Measurements from ENCODE around the gene MYL7.

MYL7 gene

DNA sequence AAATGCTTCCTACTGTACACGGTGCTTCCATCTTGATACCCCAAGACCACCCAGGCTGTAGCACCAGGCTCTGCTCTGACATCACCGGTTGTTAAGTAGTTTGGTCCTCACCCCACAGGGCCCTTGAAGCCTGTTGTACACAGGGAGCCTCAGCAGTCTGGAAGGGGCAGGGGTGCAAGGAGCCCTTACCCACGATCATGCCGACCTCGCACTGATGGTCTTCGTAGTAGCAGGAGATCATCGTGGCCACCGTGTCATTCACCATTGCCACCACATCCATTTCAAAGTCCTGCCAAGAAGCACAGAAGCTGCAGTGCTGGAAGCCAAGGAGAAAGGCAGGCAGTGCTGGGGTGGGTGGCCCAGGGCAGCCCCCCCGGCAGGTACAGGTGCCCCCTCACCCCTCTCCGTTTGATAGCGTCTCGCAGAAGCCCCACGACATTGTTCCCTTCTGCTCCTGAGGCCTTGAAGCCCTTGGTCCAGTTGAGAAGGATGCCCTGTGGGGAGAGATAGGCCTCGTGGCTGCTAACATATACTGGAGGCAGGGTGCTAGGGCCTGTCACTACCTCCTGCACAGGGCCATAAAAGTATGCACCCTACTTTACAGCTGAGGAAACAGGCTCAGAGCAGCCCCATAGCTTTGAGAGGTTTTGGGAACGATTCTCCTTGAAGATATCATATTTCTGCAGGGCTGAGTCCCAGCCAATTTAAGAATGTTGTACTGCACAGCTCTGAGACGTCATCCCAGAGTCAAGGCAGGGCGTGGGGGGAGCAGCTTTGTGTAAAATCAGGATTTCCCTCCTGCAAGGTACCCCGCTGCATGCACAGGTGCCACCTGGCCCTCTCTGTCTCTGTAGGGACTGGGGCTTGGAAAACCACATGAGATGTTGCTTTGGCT is 8.7 kb upstream of the MYL7 start:
- DNase-seq: no peak

DNA sequence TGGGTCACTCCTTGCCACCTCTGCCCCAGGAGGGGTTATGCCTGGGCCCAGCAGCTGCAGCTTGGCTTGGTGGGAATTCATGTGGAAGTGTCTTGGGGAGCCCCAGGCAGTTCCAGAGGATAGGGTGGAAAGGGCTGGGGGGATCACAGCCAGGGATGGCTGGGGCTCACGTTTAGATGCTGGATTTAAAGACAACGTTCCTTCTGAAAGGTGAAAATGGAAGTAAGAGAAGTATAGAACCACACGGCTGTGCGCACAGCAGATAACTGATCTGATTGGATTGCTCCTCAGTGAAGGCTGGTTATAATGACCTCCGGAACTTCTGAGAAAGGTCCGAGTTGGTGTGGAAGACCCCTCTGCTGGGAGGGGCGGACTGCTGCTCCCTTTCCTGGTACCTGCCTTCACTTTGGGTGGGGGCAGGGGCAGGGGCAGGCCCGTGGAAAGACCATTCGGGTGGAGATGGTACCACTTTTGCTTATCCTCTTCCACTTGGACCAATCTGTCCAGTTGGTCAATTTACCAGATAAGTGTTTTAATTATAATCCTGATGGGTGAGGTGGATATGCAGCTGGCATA is 7.9 kb upstream of the MYL7 start:
- no peak for DNase-seq

DNA sequence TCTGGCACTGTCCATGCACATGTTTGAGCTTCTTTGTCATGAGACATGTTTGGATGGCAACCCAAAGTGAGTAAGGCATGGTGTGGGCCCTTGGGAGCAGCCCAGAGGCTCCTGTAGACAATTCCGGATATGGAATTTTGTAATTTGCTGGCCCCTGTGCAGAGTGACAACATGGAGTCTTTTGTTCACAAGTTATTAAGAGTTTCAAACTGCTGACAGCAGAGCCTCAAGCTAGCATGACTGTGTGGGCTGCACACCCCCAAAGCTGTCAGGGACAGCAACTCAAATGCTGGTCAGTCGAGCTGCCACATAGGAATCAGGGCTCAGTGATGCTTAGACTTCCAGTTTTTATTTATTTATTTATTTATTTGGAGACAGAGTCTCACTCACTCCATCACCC is 7.0 kb upstream of the MYL7 start:
- DNase-seq: no peak

DNA sequence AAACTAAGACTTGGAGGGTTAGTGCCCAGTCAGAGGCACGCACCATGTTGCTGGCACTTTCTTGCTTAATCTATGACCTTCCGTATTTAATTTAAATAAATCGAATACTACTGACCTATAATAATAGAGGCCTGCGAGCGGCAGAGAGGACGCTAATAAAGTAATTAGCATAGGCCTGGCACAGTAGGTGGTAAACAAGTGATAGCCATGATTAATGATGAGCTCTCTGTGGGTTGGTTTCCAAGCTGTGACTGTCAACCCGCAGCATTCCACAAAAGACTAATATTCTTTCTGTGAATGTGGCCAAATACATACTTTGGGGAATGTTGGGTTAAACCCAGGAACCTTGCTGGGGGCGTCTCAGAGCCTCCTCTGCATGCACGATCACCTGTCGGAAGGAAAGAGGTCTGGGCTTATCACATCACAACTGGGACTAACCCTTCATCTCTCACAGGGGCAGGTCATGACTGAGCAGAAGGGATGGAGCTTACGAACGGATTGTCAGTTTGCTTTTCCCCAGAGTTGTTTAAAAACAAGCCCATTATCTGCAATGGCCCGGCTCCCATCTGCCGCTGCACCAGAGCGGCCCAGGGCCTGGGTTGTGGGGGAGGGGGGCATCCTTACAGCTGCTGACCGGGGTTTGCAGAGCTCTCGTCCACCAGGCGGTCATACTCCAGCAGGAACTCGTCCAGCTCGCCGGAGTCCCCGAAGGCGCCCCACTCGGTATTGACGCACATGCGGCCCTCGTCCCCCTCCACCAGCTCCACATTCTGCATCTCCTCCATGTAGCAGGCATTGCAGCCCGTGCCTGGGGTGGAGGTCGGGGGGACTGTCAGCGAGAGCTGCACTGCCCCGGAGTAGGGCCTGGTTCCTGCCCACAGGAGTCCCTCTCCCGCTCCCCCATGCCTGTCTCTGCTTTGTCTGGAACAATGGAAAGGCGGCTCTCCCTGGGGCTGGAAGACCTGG is 6.2 kb upstream of the MYL7 start:
- no peak for DNase-seq

DNA sequence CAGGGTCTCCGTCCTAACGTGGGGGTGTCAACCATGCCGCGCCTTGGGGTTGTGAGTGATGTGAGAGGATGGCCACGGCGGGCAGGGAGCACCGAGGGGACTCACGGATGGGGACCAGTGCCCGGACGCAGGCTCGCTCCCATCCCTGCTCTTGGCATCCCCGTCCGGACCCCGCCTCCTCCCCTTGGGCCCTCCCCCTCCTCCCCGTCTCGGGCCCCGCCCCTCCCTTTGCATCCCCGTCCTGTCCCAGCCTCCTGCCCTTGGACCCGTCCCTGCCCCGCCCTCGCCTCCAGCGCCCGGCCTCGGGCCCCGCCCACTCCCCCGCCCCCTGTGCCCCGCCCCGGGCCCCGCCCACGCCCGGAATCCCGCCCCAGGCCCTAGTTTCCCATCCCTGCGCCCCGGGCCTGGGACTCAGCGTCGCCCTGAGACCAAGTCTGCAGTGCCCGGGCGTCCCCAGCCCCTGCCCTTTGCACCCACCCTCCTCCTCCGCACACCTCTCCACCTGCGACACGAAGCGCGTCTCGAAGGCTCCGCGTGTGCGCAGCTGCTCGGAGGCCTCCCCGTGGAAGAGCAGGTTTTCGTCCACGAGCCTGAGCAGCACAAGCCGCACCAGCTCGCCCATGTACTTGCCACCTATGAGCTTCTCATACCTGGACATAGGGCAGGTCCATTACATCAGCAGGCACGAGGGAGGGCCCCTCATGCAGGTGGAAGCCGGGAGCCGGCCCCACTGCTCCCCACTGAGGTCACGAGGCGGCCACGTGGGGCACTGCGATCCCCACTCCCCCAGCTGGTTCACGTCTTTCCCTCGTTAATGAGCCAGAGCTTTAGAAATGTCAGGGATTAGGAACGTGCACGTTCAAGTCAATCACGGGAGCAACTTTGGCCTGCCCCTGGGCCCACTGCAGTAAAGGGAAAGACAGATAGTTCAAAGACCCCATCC is 5.1 kb upstream of the MYL7 start:
- DNase-seq: peak; percentile 21

DNA sequence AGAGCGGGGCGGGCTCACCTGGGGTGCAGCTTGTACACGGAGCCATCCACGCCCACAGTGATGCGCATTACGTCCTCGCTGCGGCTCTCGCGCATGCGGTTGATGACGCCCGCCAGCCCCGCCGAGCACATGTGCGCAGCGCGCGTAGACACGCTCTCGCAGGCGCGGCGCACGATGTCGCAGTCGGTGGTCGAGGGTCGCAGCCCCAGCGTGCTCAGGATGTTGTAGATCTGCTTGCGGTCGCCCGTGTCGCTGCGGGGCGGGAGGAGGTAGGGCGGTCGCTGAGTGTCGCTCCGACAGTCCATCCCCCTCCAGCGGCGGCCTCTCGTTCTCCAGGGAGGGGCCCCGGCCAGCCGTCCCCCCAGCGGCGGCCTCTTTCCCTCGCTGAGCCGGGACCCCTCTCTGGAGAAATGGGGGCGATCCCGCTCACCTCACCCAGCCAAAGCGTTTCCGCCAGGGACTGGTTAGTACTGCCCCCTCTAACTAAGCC is 4.4 kb upstream of the MYL7 start:
- DNase-seq: no peak

DNA sequence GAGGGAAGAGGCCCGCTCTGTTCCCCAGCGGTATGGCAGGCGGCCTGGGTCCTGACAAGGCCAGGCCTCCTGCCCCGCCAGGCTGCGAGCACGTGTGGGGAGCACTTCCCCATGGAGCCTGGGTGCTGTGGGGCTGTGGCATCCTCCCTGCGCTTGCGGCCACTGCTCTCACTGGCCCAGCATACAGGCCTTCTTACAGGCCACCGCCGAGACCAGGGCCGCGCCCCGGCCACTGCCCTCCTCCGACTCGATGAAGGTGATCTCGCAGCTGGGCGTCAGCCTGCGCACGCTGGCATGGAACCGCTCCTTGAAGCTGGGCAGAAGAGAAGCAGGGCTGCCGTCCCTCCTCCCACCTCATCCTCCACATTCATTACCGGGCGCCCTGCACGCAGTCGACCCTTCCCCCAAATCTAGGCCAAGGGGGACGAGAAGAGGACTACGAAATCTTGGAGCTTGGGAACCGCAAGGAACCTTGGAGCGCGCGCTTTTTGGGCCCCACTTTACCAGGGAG is 3.9 kb upstream of the MYL7 start:
- no peak for DNase-seq

DNA sequence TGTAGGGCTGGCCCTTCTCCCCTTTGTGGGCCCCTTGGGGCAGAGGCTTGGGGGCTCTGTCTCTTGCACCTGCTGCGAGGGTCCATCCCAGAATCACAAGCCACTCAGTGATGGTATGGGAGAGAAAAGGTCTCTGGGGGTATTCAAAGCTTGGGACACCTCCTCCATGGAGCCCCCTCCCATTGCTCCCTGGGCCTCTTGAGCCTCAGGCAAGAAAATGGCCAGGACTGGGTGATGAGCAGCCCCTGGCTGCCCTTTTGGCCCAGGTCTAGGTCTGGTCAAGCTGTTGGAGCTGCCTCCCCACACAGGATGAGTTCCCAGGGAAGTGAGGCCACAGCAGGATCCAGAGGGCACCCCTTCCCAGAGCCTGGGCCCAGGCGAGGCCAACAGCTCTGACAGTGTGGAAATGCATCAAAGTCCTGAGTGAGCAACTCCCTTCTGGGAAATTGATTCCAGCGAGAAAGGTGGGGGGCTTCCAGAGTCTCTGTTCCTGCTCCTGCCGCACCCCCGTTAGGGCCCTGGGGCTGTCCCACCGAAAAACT is 3.4 kb upstream of the MYL7 start:
- DNase-seq: no peak

DNA sequence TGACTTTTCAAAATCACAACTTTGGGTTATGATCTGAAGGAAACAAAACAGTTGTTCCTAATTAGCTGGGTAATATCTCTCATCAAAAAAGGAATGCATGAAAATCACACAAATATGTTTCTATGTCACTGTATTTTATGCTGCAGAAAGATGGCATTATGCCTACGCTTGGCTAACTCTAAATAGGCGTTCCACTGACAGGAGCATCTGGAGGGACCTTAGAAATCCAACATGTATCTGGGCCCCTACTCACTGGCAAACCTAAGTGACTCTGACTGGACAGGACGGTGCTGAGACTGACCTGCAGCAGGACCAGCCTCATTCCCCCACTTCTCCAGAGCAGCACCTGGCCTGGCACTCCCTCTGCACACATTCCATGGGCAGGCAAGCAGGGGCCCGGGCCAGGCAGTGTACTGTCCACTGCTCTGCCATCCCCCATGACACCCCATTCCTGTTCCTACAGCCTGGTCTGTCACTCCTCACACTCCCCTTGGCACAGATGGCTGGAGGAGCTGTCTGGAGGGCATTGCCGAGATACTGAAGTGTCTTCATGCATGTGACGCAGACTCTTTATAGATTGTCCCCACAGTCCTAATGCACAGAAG is 2.6 kb upstream of the MYL7 start:
- DNase-seq: no peak

DNA sequence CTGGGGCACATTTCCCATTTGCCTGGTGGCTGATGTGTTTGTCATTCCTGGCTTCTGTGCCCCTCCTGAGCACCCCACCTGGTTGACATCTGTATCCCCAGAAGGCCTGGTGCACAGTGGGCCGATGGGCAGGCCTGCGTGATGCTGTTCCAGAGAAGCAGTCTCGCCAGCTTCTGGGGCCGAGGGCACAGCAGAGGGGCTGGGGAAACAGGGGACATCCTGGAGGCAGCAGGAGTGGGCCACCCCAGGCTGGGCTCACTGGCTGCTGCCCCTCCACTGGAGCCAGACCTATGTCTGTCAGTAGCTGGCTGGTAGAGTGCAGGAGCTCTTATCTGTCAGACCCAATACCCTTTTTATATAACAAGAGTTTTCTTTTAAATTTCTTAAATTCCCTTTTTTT is 896 bp upstream of the MYL7 start:
- no peak for DNase-seq

DNA sequence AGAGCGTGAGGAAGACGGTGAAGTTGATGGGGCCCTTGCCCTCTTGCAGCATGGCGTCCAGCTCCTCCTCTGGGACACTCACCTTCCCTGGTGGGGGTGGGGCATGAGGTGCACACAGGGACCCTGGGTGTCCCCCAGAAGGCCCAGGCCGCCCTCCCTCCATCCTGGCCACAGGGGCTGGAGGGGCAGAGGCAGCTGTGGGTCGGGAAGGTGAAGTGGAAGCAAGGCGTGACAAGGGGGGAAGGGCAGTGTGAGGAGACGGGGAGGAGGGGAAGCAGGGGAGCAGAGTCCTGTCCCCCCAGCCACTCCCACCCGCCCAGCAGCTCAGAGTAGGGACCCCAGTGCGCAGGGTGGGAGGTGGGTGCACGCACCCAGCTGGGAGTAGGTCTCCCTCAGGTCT is 791 bp downstream of the MYL7 start:
- DNase-seq: no peak

DNA sequence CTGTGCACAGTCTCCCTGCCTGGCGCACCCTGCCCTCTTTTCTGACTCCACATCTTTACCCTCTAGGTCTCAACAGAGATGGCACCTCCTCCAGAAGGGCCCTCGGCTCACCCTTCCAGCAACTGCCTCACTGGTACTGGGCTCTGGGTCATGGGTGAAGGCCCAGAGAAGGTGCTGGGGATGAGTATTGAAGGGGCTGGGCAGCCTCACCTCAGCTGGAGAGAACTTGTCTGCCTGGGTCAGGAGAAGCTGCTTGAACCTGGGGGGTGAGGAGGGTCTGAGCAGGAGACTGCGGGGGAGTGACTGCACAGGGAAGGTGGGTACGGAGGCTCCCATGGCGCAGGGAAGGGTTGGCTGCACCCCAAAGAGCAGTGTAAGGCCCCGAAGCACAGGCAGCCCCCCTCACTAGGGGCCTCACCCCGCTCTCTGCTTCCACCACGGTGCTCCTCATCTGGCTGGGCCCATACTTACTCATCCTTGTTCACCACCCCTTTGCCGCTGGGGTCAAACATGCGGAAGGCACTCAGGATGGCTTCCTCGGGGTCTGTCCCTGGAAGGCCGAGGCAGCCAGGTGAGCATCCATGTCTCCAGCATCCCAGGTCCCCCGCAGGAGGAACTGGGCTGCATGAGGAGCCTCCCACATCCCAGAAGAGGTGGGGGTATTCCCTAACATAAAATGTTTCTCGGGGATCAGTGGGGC is 1.7 kb downstream of the MYL7 start:
- DNase-seq: no peak

DNA sequence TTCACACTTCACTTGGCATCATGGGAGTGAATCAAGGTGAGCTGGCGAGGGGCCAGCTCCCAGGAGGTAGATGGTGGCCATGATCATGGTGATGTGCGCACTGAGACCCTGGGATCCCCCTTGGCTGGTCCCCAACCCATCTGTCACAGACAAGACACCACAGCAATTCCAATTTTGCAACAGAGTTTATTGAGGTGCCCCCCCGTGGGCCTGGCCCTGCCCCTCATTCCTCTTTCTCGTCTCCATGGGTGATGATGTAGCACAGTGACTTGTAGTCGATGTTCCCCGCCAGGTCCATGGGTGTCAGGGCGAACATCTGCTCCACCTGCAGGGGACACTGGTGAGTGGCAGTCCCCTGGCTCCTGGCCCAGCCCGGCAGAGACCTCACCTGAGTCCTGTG is 2.4 kb downstream of the MYL7 start:
- no peak for DNase-seq

DNA sequence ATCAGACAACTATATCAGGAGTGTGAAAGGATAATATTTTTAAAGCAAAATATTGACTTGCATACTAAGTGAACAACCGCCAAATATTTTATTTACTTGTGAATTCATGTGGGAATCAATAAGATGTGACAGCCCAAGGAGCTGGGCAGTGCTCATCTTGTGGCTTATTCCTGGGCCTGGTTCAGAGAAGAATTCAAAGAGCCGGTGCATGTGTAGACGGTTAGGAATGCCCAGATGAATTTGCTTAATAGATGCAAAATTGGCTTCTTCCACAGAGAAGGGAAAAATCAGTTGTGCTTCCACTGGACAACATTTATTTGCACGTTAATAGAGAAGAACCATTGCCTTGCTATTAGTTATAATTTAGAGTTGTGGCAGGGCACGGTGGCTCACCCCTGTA is 4.4 kb downstream of the MYL7 start:
- DNase-seq: no peak

DNA sequence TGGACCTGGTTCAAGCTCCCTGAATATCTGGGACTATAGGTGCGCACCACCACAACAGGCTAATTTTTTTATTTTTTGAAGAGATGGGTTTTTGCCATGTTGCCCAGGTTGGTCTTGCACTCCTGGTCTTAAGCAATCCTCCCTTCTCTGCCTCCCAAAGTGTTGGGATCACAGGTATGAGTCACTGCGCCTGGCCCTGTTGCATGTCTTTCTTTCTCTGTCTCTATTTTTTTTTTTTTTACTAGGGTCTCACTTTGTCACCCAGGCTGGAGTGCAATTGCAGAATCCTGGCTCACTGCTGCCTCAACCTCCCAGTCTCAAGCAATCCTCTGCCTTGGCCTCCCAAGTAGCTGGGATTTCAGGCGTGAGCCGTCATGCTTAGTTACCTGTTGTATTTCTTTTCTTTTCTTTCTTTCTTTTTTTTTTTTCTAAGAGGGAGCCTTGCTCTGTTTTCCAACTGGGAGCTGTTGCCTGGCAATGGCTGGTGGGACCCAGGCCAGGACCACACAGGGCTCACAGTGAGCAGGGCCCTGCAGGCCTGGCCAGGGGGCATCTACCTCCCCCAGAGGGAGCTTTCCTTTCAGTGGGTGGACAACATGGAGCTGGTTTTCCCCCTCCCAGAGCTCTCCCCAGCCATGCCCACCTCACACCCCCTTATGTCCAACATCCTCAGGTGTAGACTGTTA is 6.0 kb downstream of the MYL7 start:
- no peak for DNase-seq

DNA sequence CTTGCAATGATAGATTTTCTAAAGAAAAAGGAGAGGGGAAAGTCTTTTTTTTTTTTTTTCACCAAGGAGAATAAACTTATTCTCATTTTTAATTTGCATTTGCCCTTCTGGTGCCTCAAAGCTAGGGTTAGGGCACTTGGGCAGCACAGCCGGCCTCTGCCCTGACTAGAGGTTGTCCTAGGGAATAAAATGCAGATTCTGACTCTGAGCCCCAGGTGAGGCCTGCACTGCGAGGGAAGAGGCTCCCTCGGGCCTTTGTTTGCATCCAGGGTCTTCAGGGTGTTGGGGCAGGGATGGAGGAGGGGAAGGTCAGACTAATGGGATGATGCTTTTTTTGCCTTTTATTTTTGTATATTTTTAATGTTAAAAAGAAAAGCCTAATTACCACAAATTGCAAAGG is 7.8 kb downstream of the MYL7 start:
- no peak for DNase-seq

DNA sequence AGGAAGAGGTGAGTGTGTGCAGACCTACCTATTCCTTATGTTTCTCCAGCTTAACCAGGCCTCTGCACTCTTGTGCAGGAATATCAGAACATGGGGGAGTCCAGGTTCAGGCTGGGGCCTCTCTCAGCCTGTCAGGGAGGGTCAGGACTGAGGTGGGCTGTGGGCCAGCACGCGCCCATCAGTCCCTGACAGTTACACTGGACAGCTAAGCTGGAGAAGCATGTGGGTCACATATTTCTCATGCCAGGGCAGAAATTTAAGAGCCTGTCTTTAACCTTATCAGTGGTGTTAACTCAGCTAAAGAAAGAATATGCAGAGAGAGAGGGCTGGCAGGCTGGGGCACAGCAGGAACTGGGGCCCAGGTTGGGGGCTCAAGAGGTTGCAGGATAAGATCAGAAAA is 9.1 kb downstream of the MYL7 start:
- DNase-seq: no peak

DNA sequence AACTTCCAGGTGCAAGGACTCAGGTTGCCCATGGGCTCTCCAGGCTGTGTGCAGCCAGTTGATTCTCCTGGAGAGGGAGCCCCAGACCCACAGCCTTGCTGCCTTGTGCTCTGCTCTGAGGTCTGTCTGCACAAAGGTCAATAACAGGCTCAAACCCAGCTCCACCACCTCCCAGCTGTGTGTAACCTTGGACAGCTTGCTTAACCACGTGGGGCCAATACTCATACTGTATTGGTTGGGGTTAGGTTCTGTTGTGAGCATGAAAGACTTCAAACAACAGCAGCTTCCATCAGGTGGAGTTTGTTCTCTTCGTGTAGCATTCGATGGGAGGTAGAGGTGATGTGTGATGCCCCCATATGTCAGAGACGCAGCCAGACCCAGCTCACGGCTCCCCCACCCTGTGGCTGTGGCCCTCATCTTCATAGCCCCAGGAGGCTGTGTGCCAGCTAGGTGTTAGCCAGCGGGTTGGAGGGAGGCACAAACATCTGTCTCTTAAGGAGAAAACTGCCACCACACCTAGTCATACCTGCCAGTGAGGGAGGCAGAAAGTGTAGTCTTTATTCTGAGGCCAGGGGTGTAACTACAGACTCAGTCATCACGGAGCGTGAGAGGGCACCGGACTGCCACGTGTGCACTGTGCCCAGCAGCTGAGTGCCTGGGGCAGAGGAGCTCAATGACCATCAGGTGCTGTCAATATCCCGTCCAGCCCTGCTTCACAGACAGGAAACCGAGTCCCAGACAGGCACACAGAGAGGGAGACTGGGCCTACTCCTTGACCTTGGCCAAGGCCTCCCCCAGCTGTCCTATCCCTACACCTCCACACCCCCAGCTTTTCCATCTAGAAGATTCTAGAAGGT is 9.7 kb downstream of the MYL7 start:
- no peak for DNase-seq
